AG08396 (cell line): Measurements from ENCODE around the gene DNASE1L2.
"Not testable (repeated sequence)": the region's sequence is repeated elsewhere in the genome, so short reads cannot be mapped to it uniquely, and the experiment has no call there.

Experiments
- DNase-seq: peaks from one replicate; pipeline ENCODE4 v3.0.0; 2012; ENCODE audit warnings: low spot score, mixed read lengths

DNASE1L2 gene

GRCh38 chr16:2240331-2240730, 4.1 kb downstream of the DNASE1L2 start:
- DNase-seq: not testable (repeated sequence)

GRCh38 chr16:2242598-2242997, 6.4 kb downstream of the DNASE1L2 start:
- no peak for DNase-seq

GRCh38 chr16:2243031-2243528, 6.8 kb downstream of the DNASE1L2 start:
- no peak for DNase-seq

- no peak for DNase-seq
Measured at GRCh38 chr16:2243781-2244180, 7.5 kb downstream of the DNASE1L2 start.

GRCh38 chr16:2244301-2244700, 8.1 kb downstream of the DNASE1L2 start:
- DNase-seq: no peak

- no peak for DNase-seq
Measured at GRCh38 chr16:2244926-2245795, 8.9 kb downstream of the DNASE1L2 start.

- DNase-seq: no peak
Measured at GRCh38 chr16:2246301-2246885, 10.1 kb downstream of the DNASE1L2 start.

GRCh38 chr16:2250652-2251295, 14.5 kb downstream of the DNASE1L2 start:
- no peak for DNase-seq

GRCh38 chr16:2251296-2252111, 15.3 kb downstream of the DNASE1L2 start, which contains the start of gene ECI1:
Gene ECI1, minus strand, starts transcription at chr16:2251587. Its CDS starts 21 bp downstream, at chr16:2251566.
- peak; percentile 100 for DNase-seq

GRCh38 chr16:2252806-2253148, 16.5 kb downstream of the DNASE1L2 start:
- no peak for DNase-seq

- DNase-seq: no peak
Measured at GRCh38 chr16:2253293-2253692, 17.0 kb downstream of the DNASE1L2 start.

- no peak for DNase-seq
Measured at GRCh38 chr16:2256531-2257140, 20.4 kb downstream of the DNASE1L2 start.

GRCh38 chr16:2257726-2258125, 21.5 kb downstream of the DNASE1L2 start:
- DNase-seq: no peak

GRCh38 chr16:2258530-2258929, 22.3 kb downstream of the DNASE1L2 start:
- DNase-seq: not testable (repeated sequence)

- DNase-seq: no peak
Measured at GRCh38 chr16:2260250-2260649, 24.0 kb downstream of the DNASE1L2 start.

- not testable (repeated sequence) for DNase-seq
Measured at GRCh38 chr16:2263026-2263425, 26.8 kb downstream of the DNASE1L2 start.

- DNase-seq: not testable (repeated sequence)
Measured at GRCh38 chr16:2266887-2267286, 30.6 kb downstream of the DNASE1L2 start.

GRCh38 chr16:2267505-2267912, 31.3 kb downstream of the DNASE1L2 start:
- peak; percentile 69 for DNase-seq

GRCh38 chr16:2267913-2268666, 31.8 kb downstream of the DNASE1L2 start, which contains the start of gene RNPS1:
Gene RNPS1, minus strand, starts transcription at chr16:2268126. Its CDS starts 3,483 bp downstream, at chr16:2264643.
- peak; percentile 99 for DNase-seq

GRCh38 chr16:2270070-2270462, 33.8 kb downstream of the DNASE1L2 start:
- DNase-seq: no peak
